Liver (tissue), 9 donors: ENCODE results near the gene DNAH2. TPM values are rescaled to one million over a fixed set of nuclear protein-coding genes. Genes with fewer than 3 reads are reported as not detected.

Source experiments
- DNase-seq: peaks from one replicate; pipeline ENCODE4 v3.0.0-alpha.2; 2017; ENCODE audit warnings: low spot score
- H3K27ac ChIP-seq, 2 donors: one replicate each; pipeline ENCODE4 v1.7.0; 2013; ENCODE audit warnings: inconsistent platforms in 2 of 2, low read length in 2 of 2, control low read depth in 1 of 2, low read depth in 1 of 2, mild to moderate bottlenecking in 1 of 2
- H3K27me3 ChIP-seq, 4 donors: one replicate each; pipeline versions ENCODE4 v1.6.1 to v1.7.0; 2013; ENCODE audit warnings: low read length in 3 of 4, inconsistent platforms in 1 of 4, mild to moderate bottlenecking in 1 of 4, moderate library complexity in 1 of 4; ENCODE audit not compliant: control insufficient read depth in 4 of 4, insufficient read depth in 4 of 4
- H3K36me3 ChIP-seq, 4 donors: one replicate each; pipeline versions ENCODE4 v1.6.1 to v1.7.0; 2013; ENCODE audit warnings: low read length in 3 of 4, mild to moderate bottlenecking in 3 of 4, low read depth in 1 of 4, moderate library complexity in 1 of 4; ENCODE audit not compliant: control insufficient read depth in 4 of 4, insufficient read depth in 3 of 4
- H3K4me1 ChIP-seq, 4 donors: one replicate each; pipeline versions ENCODE4 v1.6.1 to v1.7.0; 2013; ENCODE audit warnings: low read length in 3 of 4, mild to moderate bottlenecking in 3 of 4, moderate library complexity in 1 of 4; ENCODE audit not compliant: control insufficient read depth in 4 of 4, insufficient read depth in 4 of 4
- H3K4me3 ChIP-seq, 3 donors: one replicate each; pipeline versions ENCODE4 v1.6.1 to v1.7.0; 2013; ENCODE audit warnings: low read length in 3 of 3, control low read depth in 1 of 3, low read depth in 1 of 3, mild to moderate bottlenecking in 1 of 3
- H3K9ac ChIP-seq, 2 donors: one replicate each; pipeline ENCODE4 v1.7.0; 2013; ENCODE audit warnings: low read length in 2 of 2, mild to moderate bottlenecking in 2 of 2, moderate library complexity in 2 of 2, control low read depth in 1 of 2, low read depth in 1 of 2
- H3K9me3 ChIP-seq, 4 donors: one replicate each; pipeline versions ENCODE4 v1.6.1 to v1.7.0; 2013; ENCODE audit warnings: low read length in 3 of 4; ENCODE audit not compliant: control insufficient read depth in 4 of 4
- EGR1 ChIP-seq, 2 donors: IDR thresholded peaks; 2 replicates each; pipeline ENCODE4 v1.6.1; 2016 to 2018; ENCODE audit warnings: antibody characterized with exemption in 2 of 2, low read depth in 2 of 2
- FOXA1 ChIP-seq: IDR thresholded peaks from 2 replicates; pipeline ENCODE4 v1.6.1; 2016; ENCODE audit warnings: antibody characterized with exemption
- FOXA2 ChIP-seq: IDR thresholded peaks from 2 replicates; pipeline ENCODE4 v1.6.1; 2016; ENCODE audit warnings: antibody characterized with exemption
- GABPA ChIP-seq, 2 donors: IDR thresholded peaks in 1 of 2; conservative IDR thresholded peaks in 1 of 2; 2 replicates each; pipeline ENCODE4 v1.6.1; 2016; ENCODE audit warnings: antibody characterized with exemption in 2 of 2, mild to moderate bottlenecking in 1 of 2, moderate library complexity in 1 of 2
- HNF4A ChIP-seq, 2 donors: conservative IDR thresholded peaks; 2 replicates each; pipeline ENCODE4 v1.6.1; 2016; ENCODE audit warnings: antibody characterized with exemption in 2 of 2, mild to moderate bottlenecking in 2 of 2
- HNF4G ChIP-seq: IDR thresholded peaks from 2 replicates; pipeline ENCODE4 v1.6.1; 2016; ENCODE audit warnings: antibody characterized with exemption
- MAX ChIP-seq: IDR thresholded peaks from 2 replicates; pipeline ENCODE4 v1.6.1; 2016; ENCODE audit warnings: antibody characterized with exemption
- NR2F2 ChIP-seq: IDR thresholded peaks from 2 replicates; pipeline ENCODE4 v1.6.1; 2016; ENCODE audit warnings: antibody characterized with exemption
- RAD21 ChIP-seq, 2 donors: IDR thresholded peaks; 2 replicates each; pipeline ENCODE4 v1.6.1; 2016; ENCODE audit warnings: antibody characterized with exemption in 2 of 2, mild to moderate bottlenecking in 2 of 2
- REST ChIP-seq: IDR thresholded peaks from 2 replicates; pipeline ENCODE4 v1.6.1; 2016; ENCODE audit warnings: antibody characterized with exemption, mild to moderate bottlenecking
- SP1 ChIP-seq: IDR thresholded peaks from 2 replicates; pipeline ENCODE4 v1.6.1; 2018; ENCODE audit warnings: antibody characterized with exemption, mild to moderate bottlenecking
- TAF1 ChIP-seq: conservative IDR thresholded peaks from 2 replicates; pipeline ENCODE4 v1.6.1; 2016; ENCODE audit warnings: antibody characterized with exemption, mild to moderate bottlenecking
- YY1 ChIP-seq: IDR thresholded peaks from 2 replicates; pipeline ENCODE4 v1.6.1; 2016; ENCODE audit warnings: antibody characterized with exemption, mild to moderate bottlenecking
- WGBS: extraction: QIAGEN DNeasy Blood & Tissue Kit; methylation state at CpG from one replicate; pipeline ENCODE4 v1.1.7; 2013; 5-methylcytosine and 5-hydroxymethylcytosine counted together
- polyA plus RNA-seq, 2 donors: library from polyadenylated mRNA; stranded (reverse) in 1 of 2; unstranded in 1 of 2; fragments of 200-250 nt in 1 of 2; fragments of >200 nt in 1 of 2; fragmentation: Nextera tagmentation in 1 of 2; extraction: Ambion mirVana in 1 of 2; gene quantifications; one replicate each; pipeline versions ENCODE4 v1.2.1 to v1.2.3, GENCODE V29; 2013 to 2015
- total RNA-seq, 2 donors: library from RNA; depleted of rRNA; stranded (reverse); fragments of >200 nt; gene quantifications; one replicate each; pipeline ENCODE4 v1.2.3, GENCODE V29; 2014
- TF ChIP-seq, protein P1 (sequence below): IDR thresholded peaks from 2 replicates; pipeline ENCODE4 v1.6.1; 2016; ENCODE audit warnings: antibody characterized with exemption
- TF ChIP-seq, protein P2 (sequence below): IDR thresholded peaks from 2 replicates; pipeline ENCODE4 v1.6.1; 2016; ENCODE audit warnings: antibody characterized with exemption
- TF ChIP-seq, protein P3 (sequence below): fragments of 150-350 bp; IDR thresholded peaks from 2 replicates; pipeline ENCODE4 v1.5.1; 2017; ENCODE audit warnings: improper control_type of control experiment, low read depth, low read length; ENCODE audit not compliant: missing input control
- donor health status: healthy.
- donor health status: healthy.
- donor health status: healthy.
- donor health status: healthy.
- donor health status: healthy.

DNAH2 gene
- total and polyA plus RNA-seq, 4 donors, result under 0.01 to 0.25 (median 0.05) TPM

DNA sequence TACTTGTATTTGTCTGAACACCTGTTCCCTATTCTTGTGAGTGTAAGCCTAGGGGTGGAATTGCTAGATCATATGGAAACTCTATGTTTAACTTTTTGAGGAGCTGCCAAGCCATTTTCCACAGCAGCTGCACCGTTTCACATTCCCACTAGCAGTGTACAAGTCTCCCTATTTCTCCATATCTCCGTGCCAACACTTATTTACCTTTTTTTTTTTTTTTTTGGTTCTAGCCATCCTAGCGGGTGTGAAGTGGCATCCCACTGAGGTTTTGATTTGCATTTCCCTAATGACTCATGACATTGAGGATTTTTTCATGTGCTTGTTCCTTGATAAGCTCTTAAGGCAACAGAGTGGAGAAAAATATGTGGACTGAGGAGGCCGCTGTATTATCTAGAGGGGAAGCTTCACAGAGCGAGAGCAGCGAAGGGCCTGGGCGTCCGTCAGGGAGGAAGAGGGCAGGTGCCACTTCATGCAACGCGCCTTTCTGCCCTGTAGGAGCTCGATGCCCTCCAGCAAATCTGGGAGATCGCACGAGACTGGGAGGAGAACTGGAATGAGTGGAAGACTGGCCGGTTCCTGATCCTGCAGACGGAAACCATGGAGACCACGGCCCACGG is 50.0 kb downstream of the DNAH2 start:
- Histone ChIP-seq H3K36me3 (no peaks in the 10 kb centered on the region), H3K27me3 (no peaks in the 10 kb centered on the region), H3K9me3 (no peaks in the 10 kb centered on the region), H3K4me3 (no peak overlapping the region), H3K27ac (no peak overlapping the region), H3K9ac (no peak overlapping the region), H3K4me1 (no peaks in the 10 kb centered on the region)
- no peak for TF ChIP-seq EGR1 (IDR thresholded peaks at IDR 0.05; ENCODE audit: low read depth in 2 of 2)
- TF ChIP-seq HNF4A (conservative IDR thresholded peaks at IDR 0.05), result no peak
- no peak for TF ChIP-seq FOXA2
- 76% methylated on average over 17 of the region's 17 CpGs for WGBS
- no peak for DNase-seq

DNA sequence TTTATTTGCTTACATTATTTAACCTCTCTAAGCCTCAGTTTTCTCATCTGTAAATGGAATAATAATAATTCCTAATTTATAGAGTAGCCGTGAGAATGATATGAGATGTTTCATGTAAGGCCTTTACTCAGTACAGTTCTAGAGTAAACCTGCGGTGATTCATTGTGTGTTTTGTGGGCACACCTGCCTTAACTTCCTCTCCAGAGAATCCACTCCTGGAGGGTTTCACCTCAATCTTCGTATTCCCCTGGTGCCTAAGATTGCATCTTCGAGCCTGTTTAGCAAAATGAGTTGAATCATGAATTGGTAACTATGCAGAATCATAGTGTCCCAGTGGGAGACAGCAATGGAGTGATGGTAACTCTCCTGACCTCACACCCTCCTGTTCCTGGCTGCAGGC is 52.3 kb downstream of the DNAH2 start:
- no peak overlapping the region for H3K4me3 ChIP-seq
- no peak overlapping the region for H3K9ac ChIP-seq
- no peaks in the 10 kb centered on the region for H3K36me3 ChIP-seq
- no peak for DNase-seq
- no peak for TF ChIP-seq NR2F2
- no peak for TF ChIP-seq SP1
- no peak for TF ChIP-seq FOXA1
- no peak for TF ChIP-seq EGR1 (IDR thresholded peaks at IDR 0.05; ENCODE audit: low read depth in 2 of 2)
- TF ChIP-seq TAF1, result no peak
- TF ChIP-seq, protein P1, sequence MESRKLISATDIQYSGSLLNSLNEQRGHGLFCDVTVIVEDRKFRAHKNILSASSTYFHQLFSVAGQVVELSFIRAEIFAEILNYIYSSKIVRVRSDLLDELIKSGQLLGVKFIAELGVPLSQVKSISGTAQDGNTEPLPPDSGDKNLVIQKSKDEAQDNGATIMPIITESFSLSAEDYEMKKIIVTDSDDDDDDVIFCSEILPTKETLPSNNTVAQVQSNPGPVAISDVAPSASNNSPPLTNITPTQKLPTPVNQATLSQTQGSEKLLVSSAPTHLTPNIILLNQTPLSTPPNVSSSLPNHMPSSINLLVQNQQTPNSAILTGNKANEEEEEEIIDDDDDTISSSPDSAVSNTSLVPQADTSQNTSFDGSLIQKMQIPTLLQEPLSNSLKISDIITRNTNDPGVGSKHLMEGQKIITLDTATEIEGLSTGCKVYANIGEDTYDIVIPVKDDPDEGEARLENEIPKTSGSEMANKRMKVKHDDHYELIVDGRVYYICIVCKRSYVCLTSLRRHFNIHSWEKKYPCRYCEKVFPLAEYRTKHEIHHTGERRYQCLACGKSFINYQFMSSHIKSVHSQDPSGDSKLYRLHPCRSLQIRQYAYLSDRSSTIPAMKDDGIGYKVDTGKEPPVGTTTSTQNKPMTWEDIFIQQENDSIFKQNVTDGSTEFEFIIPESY, result no peak
- no peak for TF ChIP-seq RAD21 (IDR thresholded peaks at IDR 0.05)
- TF ChIP-seq GABPA (IDR thresholded peaks at IDR 0.05 in 1 of 2, conservative IDR thresholded peaks at IDR 0.05 in 1 of 2), result no peak
- TF ChIP-seq, protein P2, sequence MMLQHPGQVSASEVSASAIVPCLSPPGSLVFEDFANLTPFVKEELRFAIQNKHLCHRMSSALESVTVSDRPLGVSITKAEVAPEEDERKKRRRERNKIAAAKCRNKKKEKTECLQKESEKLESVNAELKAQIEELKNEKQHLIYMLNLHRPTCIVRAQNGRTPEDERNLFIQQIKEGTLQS, result no peak
- TF ChIP-seq, protein P3, sequence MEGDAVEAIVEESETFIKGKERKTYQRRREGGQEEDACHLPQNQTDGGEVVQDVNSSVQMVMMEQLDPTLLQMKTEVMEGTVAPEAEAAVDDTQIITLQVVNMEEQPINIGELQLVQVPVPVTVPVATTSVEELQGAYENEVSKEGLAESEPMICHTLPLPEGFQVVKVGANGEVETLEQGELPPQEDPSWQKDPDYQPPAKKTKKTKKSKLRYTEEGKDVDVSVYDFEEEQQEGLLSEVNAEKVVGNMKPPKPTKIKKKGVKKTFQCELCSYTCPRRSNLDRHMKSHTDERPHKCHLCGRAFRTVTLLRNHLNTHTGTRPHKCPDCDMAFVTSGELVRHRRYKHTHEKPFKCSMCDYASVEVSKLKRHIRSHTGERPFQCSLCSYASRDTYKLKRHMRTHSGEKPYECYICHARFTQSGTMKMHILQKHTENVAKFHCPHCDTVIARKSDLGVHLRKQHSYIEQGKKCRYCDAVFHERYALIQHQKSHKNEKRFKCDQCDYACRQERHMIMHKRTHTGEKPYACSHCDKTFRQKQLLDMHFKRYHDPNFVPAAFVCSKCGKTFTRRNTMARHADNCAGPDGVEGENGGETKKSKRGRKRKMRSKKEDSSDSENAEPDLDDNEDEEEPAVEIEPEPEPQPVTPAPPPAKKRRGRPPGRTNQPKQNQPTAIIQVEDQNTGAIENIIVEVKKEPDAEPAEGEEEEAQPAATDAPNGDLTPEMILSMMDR, result no peak
- no peak for TF ChIP-seq HNF4G
- no peaks in the 10 kb centered on the region for H3K4me1 ChIP-seq
- H3K27me3 ChIP-seq, result no peaks in the 10 kb centered on the region
- WGBS, result 79% methylated on average over 4 of the region's 4 CpGs
- H3K9me3 ChIP-seq, result no peaks in the 10 kb centered on the region
- H3K27ac ChIP-seq, result no peak overlapping the region

DNA sequence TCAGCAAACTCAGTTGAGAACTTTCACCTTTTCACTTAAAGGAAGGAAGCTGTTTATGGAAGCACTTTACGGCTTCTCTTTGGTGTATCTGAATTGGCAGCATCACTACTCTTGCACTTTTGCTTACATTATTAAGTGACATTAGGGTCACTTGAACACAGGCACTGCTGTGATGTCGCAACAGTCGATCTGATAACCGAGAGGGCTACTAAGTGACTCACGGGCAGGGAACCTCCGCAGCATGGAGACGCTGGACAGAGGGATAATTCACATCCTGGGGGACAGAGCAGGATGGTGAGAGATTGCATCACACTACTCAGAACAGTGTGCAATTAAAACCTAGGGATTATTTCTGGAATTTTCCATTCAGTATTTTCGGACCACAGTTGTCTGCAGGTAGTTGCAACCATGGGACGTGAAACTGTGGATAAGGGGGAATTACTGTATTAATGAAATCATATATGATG is 56.5 kb downstream of the DNAH2 start:
- no peaks in the 10 kb centered on the region for H3K36me3 ChIP-seq
- no peak overlapping the region for H3K4me3 ChIP-seq
- no peaks in the 10 kb centered on the region for H3K4me1 ChIP-seq
- 45% methylated on average over 9 of the region's 9 CpGs for WGBS
- no peak overlapping the region for H3K27ac ChIP-seq
- DNase-seq, result no peak
- no peaks in the 10 kb centered on the region for H3K9me3 ChIP-seq
- H3K9ac ChIP-seq, result no peak overlapping the region
- H3K27me3 ChIP-seq, result no peaks in the 10 kb centered on the region
- TF ChIP-seq FOXA1 (no peak), REST (no peak), MAX (no peak), YY1 (no peak)
- TF ChIP-seq, protein P3, result no peak
